HG02571 (cell line): ENCODE measurements around the gene ZFYVE16.
"Not testable (repeated sequence)": the region's sequence is repeated elsewhere in the genome, so short reads cannot be mapped to it uniquely, and the experiment has no call there.

Experiments
- ATAC-seq: cut with Tn5 transposase; IDR thresholded peaks from one replicate; pipeline ENCODE4 v1.9.1; 2021; ENCODE audit warnings: mild to moderate bottlenecking, moderate library complexity; ENCODE audit not compliant: unreplicated experiment

Gene ZFYVE16

GRCh38 chr5:80409367-80409966 is 1.6 kb downstream of the ZFYVE16 start:
- ATAC-seq: no peak

- no peak for ATAC-seq
These were observed 3.8 kb downstream of the ZFYVE16 start for GRCh38 chr5:80411589-80412219.

- no peak for ATAC-seq
These were observed 6.2 kb downstream of the ZFYVE16 start for GRCh38 chr5:80414113-80414512.

- ATAC-seq: no peak
These were observed 10.1 kb downstream of the ZFYVE16 start for GRCh38 chr5:80417973-80418372.

- not testable (repeated sequence) for ATAC-seq
These were observed 16.5 kb downstream of the ZFYVE16 start for GRCh38 chr5:80424365-80424764.

GRCh38 chr5:80435476-80435875 is 27.6 kb downstream of the ZFYVE16 start:
- ATAC-seq: no peak

GRCh38 chr5:80437326-80437725 is 29.5 kb downstream of the ZFYVE16 start:
- no peak for ATAC-seq

- no peak for ATAC-seq
These were observed 30.9 kb downstream of the ZFYVE16 start for GRCh38 chr5:80438739-80439138.

GRCh38 chr5:80439213-80439612 is 31.3 kb downstream of the ZFYVE16 start:
- ATAC-seq: no peak

GRCh38 chr5:80442742-80443141 is 34.9 kb downstream of the ZFYVE16 start:
- no peak for ATAC-seq

GRCh38 chr5:80453366-80453765 is 45.5 kb downstream of the ZFYVE16 start:
- no peak for ATAC-seq

- no peak for ATAC-seq
These were observed 55.4 kb downstream of the ZFYVE16 start for GRCh38 chr5:80463269-80463668.

- ATAC-seq: no peak
These were observed 59.0 kb downstream of the ZFYVE16 start for GRCh38 chr5:80466669-80467485.

- no peak for ATAC-seq
These were observed 60.3 kb downstream of the ZFYVE16 start for GRCh38 chr5:80468131-80468530.

- not testable (repeated sequence) for ATAC-seq
These were observed 62.8 kb downstream of the ZFYVE16 start for GRCh38 chr5:80470631-80471030.

GRCh38 chr5:80474929-80475328 is 67.1 kb downstream of the ZFYVE16 start:
- ATAC-seq: no peak

GRCh38 chr5:80479713-80480112 is 71.8 kb downstream of the ZFYVE16 start:
- ATAC-seq: no peak

- ATAC-seq: no peak
These were observed 72.5 kb downstream of the ZFYVE16 start for GRCh38 chr5:80480354-80480753.

- ATAC-seq: no peak
These were observed 73.4 kb downstream of the ZFYVE16 start for GRCh38 chr5:80481019-80481893.

GRCh38 chr5:80482578-80482977 is 74.7 kb downstream of the ZFYVE16 start:
- ATAC-seq: no peak

GRCh38 chr5:80483636-80484232 is 75.9 kb downstream of the ZFYVE16 start:
- ATAC-seq: no peak
